Activated naive CD4-positive, alpha-beta T cell treated with anti-CD3 and anti-CD28 coated beads, Interleukin-2, amount 50 U/mL, for 16 hours (primary cell): Measurements from ENCODE around the gene STX3.
"Not testable (repeated sequence)": the region's sequence is repeated elsewhere in the genome, so short reads cannot be mapped to it uniquely, and the experiment has no call there.

Experiments used
- DNase-seq: peaks from one replicate; pipeline ENCODE4 v3.0.0-alpha.2; 2020

Gene STX3

GRCh38 chr11:59759900-59760299, 4.7 kb downstream of the STX3 start:
- no peak for DNase-seq

DNA sequence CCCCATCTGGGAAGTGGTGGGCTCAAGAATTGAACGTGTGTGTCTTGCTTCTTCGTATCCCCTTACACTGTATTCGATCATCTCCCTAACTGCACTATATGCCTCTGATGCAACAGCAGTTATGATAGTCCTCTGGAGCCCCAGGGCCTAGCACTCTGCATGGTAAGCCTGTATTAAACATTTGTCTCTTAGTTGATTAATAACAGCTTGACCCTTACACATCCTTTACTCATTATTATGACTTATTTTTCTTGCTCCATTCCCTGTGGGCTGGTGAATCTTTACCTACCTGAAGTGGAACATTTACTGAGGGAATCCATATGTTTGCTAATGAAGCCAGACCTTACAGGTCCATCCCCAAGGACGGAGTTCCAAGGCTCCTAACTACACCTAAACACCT, 5.6 kb downstream of the STX3 start:
- no peak for DNase-seq

GRCh38 chr11:59761993-59762392, 6.8 kb downstream of the STX3 start:
- no peak for DNase-seq

DNA sequence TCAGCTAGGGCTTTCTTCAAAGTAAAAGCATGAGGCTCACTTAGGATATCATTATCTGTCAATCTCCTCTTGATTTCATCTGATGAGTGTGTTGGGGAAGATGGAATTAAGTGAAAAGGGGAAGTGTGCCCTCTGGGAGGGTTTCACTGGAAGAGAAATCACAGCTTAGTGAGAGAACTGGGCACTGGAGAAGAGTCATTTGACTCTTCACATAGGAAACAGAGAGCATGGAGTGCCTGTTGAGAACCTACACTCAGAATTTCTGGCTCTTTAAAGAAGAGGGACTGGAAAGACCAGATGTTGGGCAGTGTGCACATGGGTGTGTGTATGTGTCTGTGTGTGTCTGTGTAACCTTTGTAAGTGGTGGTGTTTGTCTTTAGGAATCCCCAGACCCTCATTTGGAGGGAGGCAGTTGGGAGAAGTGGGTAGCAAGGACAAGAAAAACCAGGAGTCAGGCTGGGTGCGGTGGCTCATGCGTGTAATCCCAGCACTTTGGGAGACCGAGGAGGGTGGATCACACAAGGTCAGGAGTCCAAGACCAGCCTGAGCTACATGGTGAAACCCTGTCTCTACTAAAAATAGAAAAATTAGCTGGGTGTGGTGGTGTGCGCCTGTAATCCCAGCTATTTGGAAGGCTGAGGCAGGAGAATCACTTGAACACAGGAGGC, 10.0 kb downstream of the STX3 start:
- DNase-seq = no peak

DNA sequence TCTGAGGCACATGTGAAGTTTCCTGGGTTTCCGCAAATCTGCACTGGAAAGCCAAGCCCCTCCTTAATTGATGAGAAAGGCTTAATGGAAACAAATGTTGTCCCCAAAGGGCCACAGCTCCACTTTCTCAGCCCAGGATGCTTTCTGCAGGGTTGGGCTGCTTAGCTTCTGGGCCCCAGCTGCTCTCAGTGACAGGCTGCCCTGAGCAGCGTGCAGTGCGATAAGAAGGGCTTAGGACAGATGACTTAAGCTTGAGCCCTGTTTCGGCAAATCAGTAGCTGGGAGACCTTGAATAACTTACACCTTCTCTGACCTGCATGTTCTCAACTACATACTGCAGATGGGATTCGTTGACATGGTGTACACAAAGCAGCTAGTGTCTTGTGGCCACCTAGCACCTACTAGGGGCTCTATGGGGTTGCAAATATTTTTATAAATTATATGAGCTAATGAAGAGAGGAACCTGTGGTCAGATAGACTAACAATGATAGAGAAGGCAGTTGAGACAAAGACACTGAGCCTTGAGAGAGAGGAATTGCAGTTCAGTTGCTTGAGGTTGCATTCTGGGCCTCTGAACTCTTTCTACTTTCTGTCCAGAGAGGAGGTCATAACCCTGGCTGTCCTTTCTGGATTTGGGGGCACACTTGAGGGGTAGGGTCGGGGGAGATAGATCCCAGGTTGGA, 11.5 kb downstream of the STX3 start:
- no peak for DNase-seq

DNA sequence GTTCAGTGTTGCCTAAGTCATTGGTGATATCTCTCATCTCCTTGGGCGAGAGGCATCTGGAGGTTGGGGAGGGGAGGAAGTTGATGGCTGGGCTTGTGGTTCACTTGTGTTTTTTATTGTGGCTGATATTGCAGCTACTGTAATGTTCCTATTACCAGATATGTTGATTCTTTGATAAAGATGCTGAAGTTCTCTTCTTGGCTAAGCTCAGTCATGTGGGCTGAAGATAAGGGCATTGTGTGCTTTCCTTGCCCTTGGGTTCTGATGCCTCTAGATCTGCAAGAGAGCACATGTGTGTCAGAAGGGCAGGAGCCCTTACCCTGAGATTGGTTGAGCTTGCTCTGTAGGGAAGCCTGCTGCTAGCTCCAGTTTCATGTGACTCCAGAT, 12.0 kb downstream of the STX3 start:
- DNase-seq = no peak

DNA sequence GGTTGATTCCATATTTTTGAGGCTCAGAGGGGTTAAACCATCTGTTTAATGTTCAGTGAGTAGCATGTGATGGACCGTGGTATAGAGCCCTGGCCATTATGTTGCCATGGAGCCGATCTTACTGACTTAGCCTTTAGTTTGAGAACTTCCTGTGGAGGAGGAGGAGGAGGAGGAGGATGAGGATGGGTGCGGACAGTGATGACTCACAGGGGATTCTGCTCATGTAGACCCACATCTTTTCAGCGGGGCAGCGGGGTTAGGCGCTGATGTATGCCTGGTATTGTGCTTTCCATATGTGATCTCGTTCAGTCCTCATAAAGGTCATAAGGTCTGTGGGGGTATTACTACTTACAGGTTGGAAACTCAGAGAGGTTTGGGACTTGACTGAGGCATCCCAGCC, 13.9 kb downstream of the STX3 start:
- DNase-seq = no peak

DNA sequence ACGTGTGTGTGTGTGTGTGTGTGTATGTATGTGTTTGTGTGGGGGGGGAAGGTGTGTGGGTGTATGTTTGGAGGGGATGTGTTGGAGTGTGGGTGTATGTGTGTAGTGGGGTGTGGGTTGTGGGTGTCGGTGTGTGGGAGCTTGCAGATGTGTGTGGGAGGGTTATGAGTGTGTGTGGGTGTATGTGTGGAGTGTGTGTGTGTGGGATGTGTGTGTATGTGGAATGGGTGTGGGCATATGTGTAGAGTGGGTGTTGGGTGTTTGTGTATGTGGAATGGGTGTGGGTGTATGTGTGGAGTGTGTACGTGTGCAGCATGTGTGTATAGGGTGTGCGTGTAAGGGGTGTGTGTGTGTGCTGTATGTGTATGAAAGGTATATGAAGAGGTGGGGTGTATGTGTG, 14.7 kb downstream of the STX3 start:
- DNase-seq = no peak

DNA sequence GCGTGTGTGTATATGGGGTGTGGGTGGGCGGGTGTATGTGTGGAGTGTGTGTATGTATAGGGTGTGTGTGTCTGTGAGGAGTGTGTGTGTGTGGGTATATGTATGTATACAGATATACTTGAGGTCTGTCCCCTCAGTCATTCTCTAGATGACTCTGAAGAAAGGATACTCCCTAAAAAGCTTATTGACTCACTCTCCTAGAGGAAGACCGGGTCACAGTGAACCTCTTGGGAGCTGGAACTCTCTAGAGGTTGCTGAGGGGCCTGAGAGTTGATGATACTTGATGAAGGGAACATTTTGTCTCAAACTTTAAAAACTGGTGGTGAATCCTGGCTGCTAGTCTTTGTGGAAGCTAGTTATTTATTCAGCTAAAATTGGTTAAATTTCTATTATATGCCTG, 15.1 kb downstream of the STX3 start:
- DNase-seq = no peak

- no peak for DNase-seq
These were observed 15.7 kb downstream of the STX3 start for GRCh38 chr11:59770869-59771268.

DNA sequence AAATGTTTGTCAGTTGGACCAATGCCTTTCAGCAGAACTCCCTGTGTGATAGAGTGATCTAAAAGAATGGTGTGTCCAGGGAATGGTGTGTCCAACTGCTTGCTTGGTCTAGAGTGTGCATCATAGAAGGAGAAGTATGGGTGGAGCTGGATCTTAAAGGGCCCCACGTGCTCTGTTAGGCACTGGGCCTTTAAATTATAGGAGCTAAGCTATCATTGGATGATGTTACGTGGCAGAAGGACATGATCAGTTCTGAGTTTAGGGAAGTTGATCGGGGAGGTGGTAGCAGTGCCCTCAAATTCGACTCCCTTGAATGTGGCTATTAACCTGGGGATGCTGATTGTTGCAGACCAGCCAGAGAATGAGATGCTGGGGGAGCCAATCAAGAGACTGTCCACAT, 16.4 kb downstream of the STX3 start:
- DNase-seq = no peak

DNA sequence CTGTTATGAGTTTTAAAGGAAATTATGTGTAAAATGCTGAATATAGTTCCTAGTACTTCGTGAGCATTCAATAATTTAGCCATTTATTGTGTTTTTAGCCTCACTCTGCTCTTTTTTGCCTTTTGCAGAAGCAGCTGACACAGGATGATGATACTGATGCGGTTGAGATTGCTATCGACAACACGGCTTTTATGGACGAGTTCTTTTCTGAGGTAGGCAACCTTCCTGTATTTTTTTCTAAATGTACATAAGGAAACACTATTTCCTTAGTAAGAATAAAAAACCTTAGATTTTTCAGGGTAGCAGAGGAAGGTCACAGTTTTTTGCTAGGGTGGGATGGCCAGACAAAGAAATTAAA, 17.9 kb downstream of the STX3 start:
- no peak for DNase-seq

- no peak for DNase-seq
These were observed 21.3 kb downstream of the STX3 start for GRCh38 chr11:59776210-59777066.

DNA sequence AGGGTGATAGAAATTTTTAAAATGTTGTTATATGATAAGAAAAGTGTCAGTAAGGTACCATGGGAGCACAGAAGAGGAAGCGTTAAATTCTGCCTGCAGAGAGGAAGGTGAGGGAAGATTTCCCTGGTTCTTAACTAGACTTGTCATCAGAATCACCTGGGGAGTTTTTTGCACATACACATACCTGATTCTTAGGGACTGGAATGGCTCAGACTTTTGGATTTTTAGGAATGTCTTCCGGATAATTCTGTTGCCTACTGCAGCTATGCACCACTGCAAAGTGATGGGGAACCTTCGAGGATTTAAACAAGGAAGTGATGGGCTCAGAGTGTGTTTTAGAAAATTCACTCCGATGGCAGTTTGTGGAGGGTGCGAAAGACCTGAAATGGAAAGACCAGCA, 21.9 kb downstream of the STX3 start:
- DNase-seq = no peak

DNA sequence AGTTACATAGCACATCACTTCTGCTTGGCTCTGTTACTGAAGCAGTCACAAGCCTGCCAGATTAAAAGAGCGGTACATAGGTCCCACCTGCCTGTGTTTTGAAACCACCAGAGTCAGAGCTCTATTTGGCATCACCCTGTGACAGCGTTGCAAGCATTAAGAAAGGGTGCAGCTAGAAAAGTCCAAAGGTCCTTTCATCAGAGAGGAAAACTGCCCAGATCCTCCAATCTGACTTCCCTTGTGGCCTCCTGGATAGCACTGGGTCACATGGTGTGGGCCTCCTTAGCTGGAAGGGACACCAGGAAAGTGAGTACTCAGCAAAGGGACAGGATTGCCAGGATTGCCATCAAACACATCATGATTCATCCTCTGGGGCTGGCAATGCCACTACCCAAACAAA, 22.9 kb downstream of the STX3 start:
- DNase-seq = no peak

DNA sequence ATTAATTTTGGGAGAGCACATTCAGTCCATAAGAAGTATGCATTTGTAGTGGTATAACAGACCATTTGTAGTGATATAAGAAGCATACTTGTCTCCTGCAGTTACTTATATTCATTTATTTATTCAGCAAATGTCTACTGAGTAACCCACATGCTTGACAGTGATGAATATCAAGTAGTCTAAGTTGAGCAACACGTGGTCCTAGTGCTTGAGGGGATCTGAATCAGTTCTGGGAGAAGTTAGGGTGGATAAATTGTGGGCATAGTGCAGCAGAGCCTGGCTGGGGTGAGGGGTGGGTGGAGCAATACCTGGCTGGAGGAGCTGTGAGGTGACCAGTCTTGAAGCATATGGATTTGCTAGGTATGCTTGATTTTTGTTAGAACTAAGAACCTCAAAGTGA, 24.3 kb downstream of the STX3 start:
- DNase-seq = no peak

- no peak for DNase-seq
These were observed 26.9 kb downstream of the STX3 start for GRCh38 chr11:59782080-59782479.

DNA sequence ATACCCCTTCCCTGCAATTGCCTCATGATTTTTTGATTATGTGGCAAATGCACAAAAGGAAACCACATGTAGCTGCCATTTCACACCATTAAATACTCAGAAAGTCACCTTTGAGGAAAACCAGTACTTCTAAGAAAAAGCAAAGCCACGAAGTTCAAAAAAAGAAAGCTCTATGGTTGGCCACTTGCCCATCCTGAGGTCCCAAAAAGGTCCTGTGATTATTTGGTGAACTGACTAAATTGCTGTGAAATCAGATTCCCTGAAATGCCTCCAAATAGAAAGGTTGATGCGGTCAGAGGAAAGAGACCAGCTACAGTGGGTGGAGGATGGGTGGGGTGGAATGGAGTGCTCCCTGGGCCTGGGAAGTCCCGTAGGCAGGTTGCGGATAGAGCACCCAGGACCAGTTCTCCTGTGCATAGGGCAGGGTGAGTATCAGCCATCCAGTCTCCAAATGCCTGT, 28.5 kb downstream of the STX3 start:
- DNase-seq = no peak

DNA sequence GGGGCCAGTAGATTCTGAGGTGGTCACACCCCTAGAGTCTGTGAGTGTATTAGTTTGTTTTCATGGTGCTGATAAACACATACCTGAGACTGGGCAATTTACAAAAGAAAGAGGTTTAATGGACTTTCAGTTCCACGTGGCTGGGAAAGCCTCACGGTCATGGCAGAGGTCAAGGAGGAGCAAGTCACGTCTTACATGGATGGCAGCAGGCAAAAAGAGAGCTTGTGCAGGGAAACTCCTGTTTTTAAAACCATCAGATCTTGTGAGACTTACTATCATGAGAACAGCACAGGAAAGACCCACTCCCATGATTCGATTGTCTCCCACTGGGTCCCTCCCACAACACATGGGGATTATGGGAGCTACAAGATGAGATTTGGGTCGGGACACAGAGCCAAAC, 29.3 kb downstream of the STX3 start:
- not testable (repeated sequence) for DNase-seq

- DNase-seq = no peak
These were observed 30.6 kb downstream of the STX3 start for GRCh38 chr11:59785818-59786217.

DNA sequence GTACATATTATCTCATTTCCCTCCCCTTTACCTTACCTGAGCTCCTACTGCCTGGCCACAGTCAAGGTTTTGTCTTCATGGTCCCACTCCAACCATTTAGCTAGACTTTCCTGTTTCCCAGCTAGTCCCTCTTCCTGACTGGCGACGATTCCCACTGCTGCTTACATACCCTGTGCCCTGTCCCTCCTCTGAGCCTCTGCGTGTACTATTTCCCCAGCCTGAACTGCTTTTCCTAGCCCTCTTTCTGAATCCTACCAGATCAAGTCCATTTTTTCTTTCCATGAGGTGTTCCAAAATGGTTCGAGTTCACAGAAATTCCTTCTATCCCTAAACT, 32.0 kb downstream of the STX3 start:
- DNase-seq = no peak

- no peak for DNase-seq
These were observed 32.6 kb downstream of the STX3 start for GRCh38 chr11:59787816-59788215.

- DNase-seq = no peak
These were observed 36.5 kb downstream of the STX3 start for GRCh38 chr11:59791639-59792038.

DNA sequence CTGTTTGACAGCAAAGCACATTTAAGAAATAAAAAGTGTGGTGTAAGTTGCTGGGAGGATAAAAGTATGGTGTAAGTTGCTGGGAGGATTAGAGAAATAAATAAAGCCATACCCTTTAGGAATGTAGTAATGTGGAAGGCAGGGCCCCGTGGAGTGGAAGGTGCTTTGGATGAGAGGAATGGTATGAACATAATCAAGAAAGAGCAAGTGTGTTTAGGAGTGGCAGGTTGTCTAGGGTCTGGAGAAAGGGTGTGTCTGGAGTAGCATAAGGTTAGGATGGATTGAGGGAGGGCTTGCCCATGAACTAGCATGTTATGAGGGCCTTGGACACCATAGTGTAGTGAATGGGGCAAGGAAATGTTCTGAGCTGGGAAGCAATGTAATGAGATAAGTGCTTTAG, 37.3 kb downstream of the STX3 start:
- no peak for DNase-seq
